HepG2 (cell line): ENCODE measurements around the gene OPRL1. TPM values are rescaled to one million over a fixed set of nuclear protein-coding genes. Genes with fewer than 3 reads are reported as not detected.

Experiments
- ATF7-NPFF ChIP-seq: sonication (generic); formaldehyde crosslinking; IDR thresholded peaks from 2 replicates; pipeline ENCODE4 v1.8.1; 2023; ENCODE audit warnings: mild to moderate bottlenecking, low read depth, missing genetic modification reagents, moderate library complexity
- CBX5 ChIP-seq: sonication (generic); formaldehyde crosslinking; IDR thresholded peaks from 2 replicates; pipeline ENCODE4 v1.4.0; 2020; ENCODE audit warnings: missing genetic modification reagents, borderline replicate concordance
- ERF ChIP-seq: IDR thresholded peaks from 2 replicates; pipeline ENCODE4 v1.6.1; 2018; ENCODE audit warnings: missing biosample characterization, missing genetic modification reagents
- HOXA3 ChIP-seq: sonication (generic); formaldehyde crosslinking; IDR thresholded peaks from 2 replicates; pipeline ENCODE4 v1.5.0; 2020; ENCODE audit warnings: missing genetic modification reagents
- IKZF5 ChIP-seq: IDR thresholded peaks from 2 replicates; pipeline ENCODE4 v1.6.1; 2018; ENCODE audit warnings: missing genetic modification reagents, mild to moderate bottlenecking, missing compliant biosample characterization
- ISL2 ChIP-seq: sonication (generic); formaldehyde crosslinking; IDR thresholded peaks from 2 replicates; pipeline ENCODE4 v1.5.0; 2020; ENCODE audit warnings: missing genetic modification reagents
- MIER2 ChIP-seq: IDR thresholded peaks from 2 replicates; pipeline ENCODE4 v1.6.1; 2016; ENCODE audit warnings: missing biosample characterization, missing genetic modification reagents
- MLXIP ChIP-seq: sonication (generic); formaldehyde crosslinking; IDR thresholded peaks from 2 replicates; pipeline ENCODE4 v1.9.0; 2021; ENCODE audit warnings: missing genetic modification reagents, borderline replicate concordance
- SKI ChIP-seq: fragments of 450-650 bp; IDR thresholded peaks from one replicate; pipeline ENCODE4 v1.6.1; 2018; ENCODE audit warnings: mild to moderate bottlenecking; ENCODE audit not compliant: partially characterized antibody
- SNAPC2 ChIP-seq: sonication (generic); formaldehyde crosslinking; IDR thresholded peaks from 2 replicates; pipeline ENCODE4 v1.8.1; 2022; ENCODE audit warnings: mild to moderate bottlenecking, missing genetic modification reagents
- ZBTB43 ChIP-seq: sonication (generic); formaldehyde crosslinking; conservative IDR thresholded peaks from 2 replicates; pipeline ENCODE4 v1.4.0; 2020; ENCODE audit warnings: missing genetic modification reagents
- ZNF333 ChIP-seq: sonication (generic); formaldehyde crosslinking; IDR thresholded peaks from 2 replicates; pipeline ENCODE4 v1.4.0; 2020; ENCODE audit warnings: mild to moderate bottlenecking, missing genetic modification reagents, borderline replicate concordance
- ZNF660 ChIP-seq: sonication (generic); formaldehyde crosslinking; IDR thresholded peaks from 2 replicates; pipeline ENCODE4 v1.5.1; 2020; ENCODE audit warnings: mild to moderate bottlenecking, low read depth, missing genetic modification reagents, borderline replicate concordance
- ZNF720 ChIP-seq: sonication (generic); formaldehyde crosslinking; IDR thresholded peaks from 2 replicates; pipeline ENCODE4 v1.4.0; 2020; ENCODE audit warnings: missing genetic modification reagents
- polyA plus RNA-seq, 8 experiments: library from polyadenylated mRNA; depleted of rRNA in 3 of 8; stranded (reverse) in 7 of 8; unstranded in 1 of 8; fragments of >200 nt; fragmentation: Illumina TruSeq in 4 of 8; extraction: Trizol in 4 of 8; gene quantifications; 2 replicates each; pipeline versions ENCODE4 v1.2.1 to v1.2.3, GENCODE V29; 2011 to 2016; ENCODE audit warnings: low read depth in 4 of 8, missing spikeins in 1 of 8, mixed read lengths in 1 of 8; ENCODE audit not compliant: insufficient read depth in 1 of 8
- total RNA-seq, 5 experiments: library from RNA; depleted of rRNA; stranded (reverse); fragments of >200 nt; fragmentation: Illumina TruSeq; extraction: Trizol; gene quantifications; 2 replicates each; pipeline ENCODE4 v1.2.3, GENCODE V29; 2016; ENCODE audit warnings: low read depth in 1 of 5
- TF ChIP-seq, protein P1 (sequence below): sonication (generic); formaldehyde crosslinking; IDR thresholded peaks from 2 replicates; pipeline ENCODE4 v1.5.0; 2020; ENCODE audit warnings: mild to moderate bottlenecking, low read depth, missing genetic modification reagents, borderline replicate concordance
- TF ChIP-seq, protein P2 (sequence below): sonication (generic); formaldehyde crosslinking; IDR thresholded peaks from 2 replicates; pipeline ENCODE4 v1.9.0; 2021; ENCODE audit warnings: missing genetic modification reagents, mild to moderate bottlenecking, borderline replicate concordance
- TF ChIP-seq, protein P3 (sequence below): sonication (generic); formaldehyde crosslinking; IDR thresholded peaks from 2 replicates; pipeline ENCODE4 v1.4.0; 2020; ENCODE audit warnings: missing genetic modification reagents, borderline replicate concordance
- TF ChIP-seq, protein P4 (sequence below): sonication (generic); formaldehyde crosslinking; IDR thresholded peaks from 2 replicates; pipeline ENCODE4 v1.4.0; 2020; ENCODE audit warnings: missing genetic modification reagents, borderline replicate concordance

Gene OPRL1
- total and polyA plus RNA-seq, 2 of the 13 experiments (the other 11 are each of a cell fraction or from before 2014, with no cell fraction given), result 0.35 to 0.71 TPM

DNA sequence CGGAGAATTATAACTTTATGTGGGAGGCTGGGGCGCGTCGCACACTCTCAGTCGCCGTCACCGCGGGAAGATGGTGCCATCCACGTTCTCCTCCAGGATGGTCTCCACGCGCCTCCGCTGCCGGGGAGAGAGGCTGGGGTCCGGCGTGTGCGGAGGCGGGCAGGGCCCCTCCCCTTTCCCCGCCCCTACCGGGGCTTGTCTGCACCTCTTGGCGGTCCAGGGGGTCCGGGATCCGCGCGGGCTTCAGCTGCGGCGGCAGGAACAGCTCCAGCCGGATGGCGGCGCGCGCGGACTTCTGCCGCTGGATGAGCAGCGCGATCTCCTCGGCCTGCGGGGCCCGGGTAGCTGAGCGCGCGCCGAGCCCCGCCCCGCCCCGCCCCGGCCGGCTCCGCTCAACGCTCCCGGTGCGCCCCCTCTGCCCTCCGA, 3.5 kb downstream of the OPRL1 start (continued):
- TF ChIP-seq MLXIP (CRISPR knock-in tag) (no peak), CBX5 (CRISPR knock-in tag) (no peak), IKZF5 (no peak), ZBTB43 (peak; percentile 46; the same call in 1 of the 2 replicates), SKI (no peak), ERF (CRISPR knock-in tag) (peak; percentile 50; the same call in 1 of the 2 replicates), MIER2 (CRISPR knock-in tag) (0 out of 2 replicates have a peak, but pooled peaks have one; percentile 29), ZNF333 (CRISPR knock-in tag) (peak; percentile 21; the same call in 1 of the 2 replicates), ZNF720 (CRISPR knock-in tag) (no peak), ATF7-NPFF (no peak), ZNF660 (CRISPR knock-in tag) (no peak), ISL2 (no peak), SNAPC2 (CRISPR knock-in tag) (no peak), HOXA3 (no peak)
- TF ChIP-seq, protein P1, sequence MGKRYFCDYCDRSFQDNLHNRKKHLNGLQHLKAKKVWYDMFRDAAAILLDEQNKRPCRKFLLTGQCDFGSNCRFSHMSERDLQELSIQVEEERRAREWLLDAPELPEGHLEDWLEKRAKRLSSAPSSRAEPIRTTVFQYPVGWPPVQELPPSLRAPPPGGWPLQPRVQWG (CRISPR knock-in tag), result no peak
- TF ChIP-seq, protein P2, sequence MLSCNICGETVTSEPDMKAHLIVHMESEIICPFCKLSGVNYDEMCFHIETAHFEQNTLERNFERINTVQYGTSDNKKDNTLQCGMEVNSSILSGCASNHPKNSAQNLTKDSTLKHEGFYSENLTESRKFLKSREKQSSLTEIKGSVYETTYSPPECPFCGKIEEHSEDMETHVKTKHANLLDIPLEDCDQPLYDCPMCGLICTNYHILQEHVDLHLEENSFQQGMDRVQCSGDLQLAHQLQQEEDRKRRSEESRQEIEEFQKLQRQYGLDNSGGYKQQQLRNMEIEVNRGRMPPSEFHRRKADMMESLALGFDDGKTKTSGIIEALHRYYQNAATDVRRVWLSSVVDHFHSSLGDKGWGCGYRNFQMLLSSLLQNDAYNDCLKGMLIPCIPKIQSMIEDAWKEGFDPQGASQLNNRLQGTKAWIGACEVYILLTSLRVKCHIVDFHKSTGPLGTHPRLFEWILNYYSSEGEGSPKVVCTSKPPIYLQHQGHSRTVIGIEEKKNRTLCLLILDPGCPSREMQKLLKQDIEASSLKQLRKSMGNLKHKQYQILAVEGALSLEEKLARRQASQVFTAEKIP, result no peak
- TF ChIP-seq, protein P3, sequence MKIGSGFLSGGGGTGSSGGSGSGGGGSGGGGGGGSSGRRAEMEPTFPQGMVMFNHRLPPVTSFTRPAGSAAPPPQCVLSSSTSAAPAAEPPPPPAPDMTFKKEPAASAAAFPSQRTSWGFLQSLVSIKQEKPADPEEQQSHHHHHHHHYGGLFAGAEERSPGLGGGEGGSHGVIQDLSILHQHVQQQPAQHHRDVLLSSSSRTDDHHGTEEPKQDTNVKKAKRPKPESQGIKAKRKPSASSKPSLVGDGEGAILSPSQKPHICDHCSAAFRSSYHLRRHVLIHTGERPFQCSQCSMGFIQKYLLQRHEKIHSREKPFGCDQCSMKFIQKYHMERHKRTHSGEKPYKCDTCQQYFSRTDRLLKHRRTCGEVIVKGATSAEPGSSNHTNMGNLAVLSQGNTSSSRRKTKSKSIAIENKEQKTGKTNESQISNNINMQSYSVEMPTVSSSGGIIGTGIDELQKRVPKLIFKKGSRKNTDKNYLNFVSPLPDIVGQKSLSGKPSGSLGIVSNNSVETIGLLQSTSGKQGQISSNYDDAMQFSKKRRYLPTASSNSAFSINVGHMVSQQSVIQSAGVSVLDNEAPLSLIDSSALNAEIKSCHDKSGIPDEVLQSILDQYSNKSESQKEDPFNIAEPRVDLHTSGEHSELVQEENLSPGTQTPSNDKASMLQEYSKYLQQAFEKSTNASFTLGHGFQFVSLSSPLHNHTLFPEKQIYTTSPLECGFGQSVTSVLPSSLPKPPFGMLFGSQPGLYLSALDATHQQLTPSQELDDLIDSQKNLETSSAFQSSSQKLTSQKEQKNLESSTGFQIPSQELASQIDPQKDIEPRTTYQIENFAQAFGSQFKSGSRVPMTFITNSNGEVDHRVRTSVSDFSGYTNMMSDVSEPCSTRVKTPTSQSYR (CRISPR knock-in tag), result no peak
- TF ChIP-seq, protein P4, sequence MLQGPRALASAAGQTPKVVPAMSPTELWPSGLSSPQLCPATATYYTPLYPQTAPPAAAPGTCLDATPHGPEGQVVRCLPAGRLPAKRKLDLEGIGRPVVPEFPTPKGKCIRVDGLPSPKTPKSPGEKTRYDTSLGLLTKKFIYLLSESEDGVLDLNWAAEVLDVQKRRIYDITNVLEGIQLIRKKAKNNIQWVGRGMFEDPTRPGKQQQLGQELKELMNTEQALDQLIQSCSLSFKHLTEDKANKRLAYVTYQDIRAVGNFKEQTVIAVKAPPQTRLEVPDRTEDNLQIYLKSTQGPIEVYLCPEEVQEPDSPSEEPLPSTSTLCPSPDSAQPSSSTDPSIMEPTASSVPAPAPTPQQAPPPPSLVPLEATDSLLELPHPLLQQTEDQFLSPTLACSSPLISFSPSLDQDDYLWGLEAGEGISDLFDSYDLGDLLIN (CRISPR knock-in tag), result no peak; the same call in 1 of the 2 replicates
